ENCODE results near the gene FXYD5.

DNA sequence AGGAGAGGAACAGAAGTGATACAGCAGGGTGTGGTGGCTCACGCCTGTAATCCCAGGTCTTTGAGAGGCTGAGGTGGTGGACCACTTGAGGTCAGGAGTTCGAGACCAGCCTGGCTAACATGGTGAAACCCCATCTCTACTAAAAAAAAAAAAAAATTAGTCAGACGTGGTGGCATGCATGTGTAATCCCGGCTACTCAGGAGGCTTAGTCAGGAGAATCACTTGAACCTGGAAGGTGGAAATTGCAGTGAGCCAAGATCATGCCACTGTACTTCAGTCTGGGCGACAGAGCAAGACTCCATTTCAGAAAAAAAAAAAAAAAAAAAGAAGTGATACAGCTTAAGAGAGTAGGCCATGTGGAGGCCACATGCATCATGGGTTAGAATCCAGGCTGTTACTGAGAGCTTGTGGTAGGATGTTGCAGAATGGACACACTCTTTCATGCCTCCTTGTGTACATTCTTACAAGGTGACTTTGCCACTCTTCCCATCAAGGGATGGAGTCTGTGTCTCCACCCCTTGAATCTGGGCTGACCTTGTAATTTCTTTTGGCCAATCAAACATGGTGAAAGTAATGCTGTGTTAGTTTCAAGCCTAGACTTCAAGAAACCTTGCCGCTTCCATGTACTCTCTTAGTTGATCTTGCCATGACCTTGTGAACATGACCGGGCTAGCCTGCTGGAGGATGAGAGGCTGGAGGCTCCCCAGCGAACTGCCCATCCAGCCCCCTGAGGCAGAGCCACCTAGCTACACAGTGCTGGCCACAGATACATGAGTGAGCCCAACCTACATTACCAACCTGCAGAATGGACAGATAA, 61.7 kb downstream of the FXYD5 start:
- TF ChIP-seq, protein P1, sequence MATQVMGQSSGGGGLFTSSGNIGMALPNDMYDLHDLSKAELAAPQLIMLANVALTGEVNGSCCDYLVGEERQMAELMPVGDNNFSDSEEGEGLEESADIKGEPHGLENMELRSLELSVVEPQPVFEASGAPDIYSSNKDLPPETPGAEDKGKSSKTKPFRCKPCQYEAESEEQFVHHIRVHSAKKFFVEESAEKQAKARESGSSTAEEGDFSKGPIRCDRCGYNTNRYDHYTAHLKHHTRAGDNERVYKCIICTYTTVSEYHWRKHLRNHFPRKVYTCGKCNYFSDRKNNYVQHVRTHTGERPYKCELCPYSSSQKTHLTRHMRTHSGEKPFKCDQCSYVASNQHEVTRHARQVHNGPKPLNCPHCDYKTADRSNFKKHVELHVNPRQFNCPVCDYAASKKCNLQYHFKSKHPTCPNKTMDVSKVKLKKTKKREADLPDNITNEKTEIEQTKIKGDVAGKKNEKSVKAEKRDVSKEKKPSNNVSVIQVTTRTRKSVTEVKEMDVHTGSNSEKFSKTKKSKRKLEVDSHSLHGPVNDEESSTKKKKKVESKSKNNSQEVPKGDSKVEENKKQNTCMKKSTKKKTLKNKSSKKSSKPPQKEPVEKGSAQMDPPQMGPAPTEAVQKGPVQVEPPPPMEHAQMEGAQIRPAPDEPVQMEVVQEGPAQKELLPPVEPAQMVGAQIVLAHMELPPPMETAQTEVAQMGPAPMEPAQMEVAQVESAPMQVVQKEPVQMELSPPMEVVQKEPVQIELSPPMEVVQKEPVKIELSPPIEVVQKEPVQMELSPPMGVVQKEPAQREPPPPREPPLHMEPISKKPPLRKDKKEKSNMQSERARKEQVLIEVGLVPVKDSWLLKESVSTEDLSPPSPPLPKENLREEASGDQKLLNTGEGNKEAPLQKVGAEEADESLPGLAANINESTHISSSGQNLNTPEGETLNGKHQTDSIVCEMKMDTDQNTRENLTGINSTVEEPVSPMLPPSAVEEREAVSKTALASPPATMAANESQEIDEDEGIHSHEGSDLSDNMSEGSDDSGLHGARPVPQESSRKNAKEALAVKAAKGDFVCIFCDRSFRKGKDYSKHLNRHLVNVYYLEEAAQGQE (IDR thresholded peaks at IDR 0.05; ENCODE audit: insufficient replicate concordance, low read depth): no peak
- TF ChIP-seq POLR2AphosphoS5 (IDR thresholded peaks at IDR 0.05; ENCODE audit: low read depth): no peak
- TF ChIP-seq, protein P2, sequence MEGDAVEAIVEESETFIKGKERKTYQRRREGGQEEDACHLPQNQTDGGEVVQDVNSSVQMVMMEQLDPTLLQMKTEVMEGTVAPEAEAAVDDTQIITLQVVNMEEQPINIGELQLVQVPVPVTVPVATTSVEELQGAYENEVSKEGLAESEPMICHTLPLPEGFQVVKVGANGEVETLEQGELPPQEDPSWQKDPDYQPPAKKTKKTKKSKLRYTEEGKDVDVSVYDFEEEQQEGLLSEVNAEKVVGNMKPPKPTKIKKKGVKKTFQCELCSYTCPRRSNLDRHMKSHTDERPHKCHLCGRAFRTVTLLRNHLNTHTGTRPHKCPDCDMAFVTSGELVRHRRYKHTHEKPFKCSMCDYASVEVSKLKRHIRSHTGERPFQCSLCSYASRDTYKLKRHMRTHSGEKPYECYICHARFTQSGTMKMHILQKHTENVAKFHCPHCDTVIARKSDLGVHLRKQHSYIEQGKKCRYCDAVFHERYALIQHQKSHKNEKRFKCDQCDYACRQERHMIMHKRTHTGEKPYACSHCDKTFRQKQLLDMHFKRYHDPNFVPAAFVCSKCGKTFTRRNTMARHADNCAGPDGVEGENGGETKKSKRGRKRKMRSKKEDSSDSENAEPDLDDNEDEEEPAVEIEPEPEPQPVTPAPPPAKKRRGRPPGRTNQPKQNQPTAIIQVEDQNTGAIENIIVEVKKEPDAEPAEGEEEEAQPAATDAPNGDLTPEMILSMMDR (IDR thresholded peaks at IDR 0.05; ENCODE audit: insufficient read depth, low read length): no peak
- no peak for TF ChIP-seq SPI1 (IDR thresholded peaks at IDR 0.05; ENCODE audit: borderline replicate concordance, low read depth)
